ENCODE data around the gene ITM2B. TPM values are rescaled to one million over a fixed set of nuclear protein-coding genes. Genes with fewer than 3 reads are reported as not detected.
"Not testable (repeated sequence)": the region's sequence is repeated elsewhere in the genome, so short reads cannot be mapped to it uniquely, and the experiment has no call there.

Gene ITM2B
- total RNA-seq, 4 donors from 2014 or later: 107 to 209 (median 168) TPM

- H3K9me3 ChIP-seq: no peaks in the 10 kb centered on the region
- no peaks in the 10 kb centered on the region for H3K27me3 ChIP-seq
- H3K4me1 ChIP-seq: peaks cover 58 to 63% of the 10 kb centered on the region in 2 donors
- intact Hi-C loops (cut with DNase I; ENCODE audit: low total_unique reads): loop anchor here (5.0 kb wide), 1 partner anchor 336 kb away; no protein-coding TSS in a partner anchor
- peak overlapping the region; percentile 6 to 99 (median 45) for H3K4me3 ChIP-seq
- DNase-seq (peak in 1 of 2 donors; percentile 37), ATAC-seq (peak; percentile 43 to 69)
- in situ Hi-C loops (cut with MboI; ENCODE audit: low sequenced_read_pairs in 4 of 4): loop anchor here in 3 of 4 donors (5.0 to 10.0 kb wide), 3 partner anchors 66 to 112 kb away; partner anchors contain the start of gene RB1 (in 2 of the 3)
- no peaks in the 10 kb centered on the region for H3K36me3 ChIP-seq
- peak overlapping the region; percentile 91 to 99 (median 97) for H3K27ac ChIP-seq
- TF ChIP-seq, protein P1, sequence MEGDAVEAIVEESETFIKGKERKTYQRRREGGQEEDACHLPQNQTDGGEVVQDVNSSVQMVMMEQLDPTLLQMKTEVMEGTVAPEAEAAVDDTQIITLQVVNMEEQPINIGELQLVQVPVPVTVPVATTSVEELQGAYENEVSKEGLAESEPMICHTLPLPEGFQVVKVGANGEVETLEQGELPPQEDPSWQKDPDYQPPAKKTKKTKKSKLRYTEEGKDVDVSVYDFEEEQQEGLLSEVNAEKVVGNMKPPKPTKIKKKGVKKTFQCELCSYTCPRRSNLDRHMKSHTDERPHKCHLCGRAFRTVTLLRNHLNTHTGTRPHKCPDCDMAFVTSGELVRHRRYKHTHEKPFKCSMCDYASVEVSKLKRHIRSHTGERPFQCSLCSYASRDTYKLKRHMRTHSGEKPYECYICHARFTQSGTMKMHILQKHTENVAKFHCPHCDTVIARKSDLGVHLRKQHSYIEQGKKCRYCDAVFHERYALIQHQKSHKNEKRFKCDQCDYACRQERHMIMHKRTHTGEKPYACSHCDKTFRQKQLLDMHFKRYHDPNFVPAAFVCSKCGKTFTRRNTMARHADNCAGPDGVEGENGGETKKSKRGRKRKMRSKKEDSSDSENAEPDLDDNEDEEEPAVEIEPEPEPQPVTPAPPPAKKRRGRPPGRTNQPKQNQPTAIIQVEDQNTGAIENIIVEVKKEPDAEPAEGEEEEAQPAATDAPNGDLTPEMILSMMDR (IDR thresholded peaks at IDR 0.05 in 4 of 5, conservative IDR thresholded peaks at IDR 0.05 in 1 of 5): no peak
- no peak for TF ChIP-seq POLR2A (IDR thresholded peaks at IDR 0.05)
Measured at GRCh38 chr13:48236528-48237353, 3.7 kb downstream of the ITM2B start.

DNA sequence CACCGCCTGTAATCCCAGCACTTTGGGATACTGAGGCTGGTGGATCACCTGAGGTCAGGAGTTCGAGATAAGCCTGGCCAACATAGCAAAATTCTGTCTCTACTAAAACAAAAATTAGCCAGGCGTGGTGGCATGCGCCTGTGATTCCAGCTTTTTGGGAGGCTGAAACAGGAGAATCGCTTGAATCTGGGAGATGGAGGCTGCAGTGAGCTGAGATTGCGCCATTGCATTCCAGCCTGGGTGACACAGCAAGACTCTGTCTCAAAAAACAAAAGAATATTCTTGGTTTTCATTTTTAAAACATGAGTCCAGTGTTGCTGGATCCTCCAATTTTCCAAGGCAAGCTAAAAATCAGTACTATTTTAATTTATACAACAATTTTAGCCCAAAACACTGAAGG lies 6.4 kb downstream of the ITM2B start:
- not testable (repeated sequence) for H3K36me3 ChIP-seq, H3K27me3 ChIP-seq, DNase-seq, H3K4me3 ChIP-seq, H3K9me3 ChIP-seq, ATAC-seq
- H3K27ac ChIP-seq: peak overlapping the region in 3 of 4 donors; percentile 0 to 28 (median 8)
- intact Hi-C loops (cut with DNase I; ENCODE audit: low total_unique reads): loop anchor here (5.0 kb wide), 1 partner anchor 333 kb away; no protein-coding TSS in a partner anchor
- H3K4me1 ChIP-seq: peaks cover 71 to 77% of the 10 kb centered on the region in 2 donors
- in situ Hi-C loops (cut with MboI; ENCODE audit: low sequenced_read_pairs in 4 of 4): loop anchor here in 3 of 4 donors (5.0 to 10.0 kb wide), 3 partner anchors 63 to 115 kb away; partner anchors contain the start of gene RB1 (in 2 of the 3)

DNA sequence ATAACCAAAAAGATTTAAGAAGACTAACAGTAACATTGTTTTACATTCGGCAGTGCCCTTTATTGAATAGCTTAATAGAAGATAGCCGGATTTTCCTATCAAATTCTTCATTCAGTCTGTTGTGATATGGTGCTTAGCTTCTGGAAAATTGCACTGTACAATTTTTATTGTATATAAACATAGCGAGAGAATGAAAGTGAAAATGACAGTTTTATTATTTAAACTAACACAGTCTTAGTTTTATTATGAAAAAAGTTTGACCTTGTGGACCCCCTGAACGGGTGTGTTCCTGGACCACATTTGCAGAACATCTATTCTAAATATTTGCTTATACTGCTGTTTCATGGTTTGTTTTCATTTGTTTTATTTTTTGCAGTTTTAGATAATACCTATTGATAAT lies 8.6 kb downstream of the ITM2B start:
- H3K27ac ChIP-seq: no peak overlapping the region
- H3K27me3 ChIP-seq: no peaks in the 10 kb centered on the region
- intact Hi-C loops (cut with DNase I; ENCODE audit: low total_unique reads): no loop called here
- peaks cover 71 to 77% of the 10 kb centered on the region in 2 donors for H3K4me1 ChIP-seq
- in situ Hi-C loops (cut with MboI; ENCODE audit: low sequenced_read_pairs in 4 of 4): no loop called here
- no peak for TF ChIP-seq POLR2A (IDR thresholded peaks at IDR 0.05)
- TF ChIP-seq, protein P1 (IDR thresholded peaks at IDR 0.05 in 4 of 5, conservative IDR thresholded peaks at IDR 0.05 in 1 of 5): no peak
- no peaks in the 10 kb centered on the region for H3K9me3 ChIP-seq
- no peaks in the 10 kb centered on the region for H3K36me3 ChIP-seq
- DNase-seq (no peak), ATAC-seq (no peak)
- no peak overlapping the region for H3K4me3 ChIP-seq

- TF ChIP-seq, protein P1 (IDR thresholded peaks at IDR 0.05 in 4 of 5, conservative IDR thresholded peaks at IDR 0.05 in 1 of 5): no peak
- no peak for TF ChIP-seq POLR2A (IDR thresholded peaks at IDR 0.05)
- H3K4me1 ChIP-seq: peaks cover 69 to 75% of the 10 kb centered on the region in 2 donors
- H3K27me3 ChIP-seq: no peaks in the 10 kb centered on the region
- in situ Hi-C loops (cut with MboI; ENCODE audit: low sequenced_read_pairs in 4 of 4): no loop called here
- no peaks in the 10 kb centered on the region for H3K9me3 ChIP-seq
- intact Hi-C loops (cut with DNase I; ENCODE audit: low total_unique reads): no loop called here
- no peaks in the 10 kb centered on the region for H3K36me3 ChIP-seq
- H3K4me3 ChIP-seq: no peak overlapping the region
- H3K27ac ChIP-seq: peak overlapping the region in 1 of 4 donors; percentile 5
- DNase-seq (no peak), ATAC-seq (no peak)
Measured at GRCh38 chr13:48242677-48243076, 9.7 kb downstream of the ITM2B start.

GRCh38 chr13:48244159-48244558 lies 11.2 kb downstream of the ITM2B start:
- in situ Hi-C loops (cut with MboI; ENCODE audit: low sequenced_read_pairs in 4 of 4): no loop called here
- intact Hi-C loops (cut with DNase I; ENCODE audit: low total_unique reads): no loop called here
- Histone ChIP-seq H3K36me3 (no peaks in the 10 kb centered on the region), H3K4me3 (no peak overlapping the region), H3K9me3 (no peaks in the 10 kb centered on the region), H3K27ac (peak overlapping the region; percentile 28 to 43 (median 38)), H3K4me1 (peaks cover 60 to 64% of the 10 kb centered on the region in 2 donors), H3K27me3 (no peaks in the 10 kb centered on the region)
- DNase-seq (no peak), ATAC-seq (peak; percentile 86 to 88)
- no peak for TF ChIP-seq POLR2A (IDR thresholded peaks at IDR 0.05)
- TF ChIP-seq, protein P1 (IDR thresholded peaks at IDR 0.05 in 4 of 5, conservative IDR thresholded peaks at IDR 0.05 in 1 of 5): no peak
